CD4-positive, alpha-beta T cell treated with Interferon gamma for 1 hour (primary cell): ENCODE measurements around the gene LRRC8E.

Source experiments
- DNase-seq: peaks from one replicate; pipeline ENCODE4 v3.0.0-alpha.2; 2020

Gene LRRC8E

DNA sequence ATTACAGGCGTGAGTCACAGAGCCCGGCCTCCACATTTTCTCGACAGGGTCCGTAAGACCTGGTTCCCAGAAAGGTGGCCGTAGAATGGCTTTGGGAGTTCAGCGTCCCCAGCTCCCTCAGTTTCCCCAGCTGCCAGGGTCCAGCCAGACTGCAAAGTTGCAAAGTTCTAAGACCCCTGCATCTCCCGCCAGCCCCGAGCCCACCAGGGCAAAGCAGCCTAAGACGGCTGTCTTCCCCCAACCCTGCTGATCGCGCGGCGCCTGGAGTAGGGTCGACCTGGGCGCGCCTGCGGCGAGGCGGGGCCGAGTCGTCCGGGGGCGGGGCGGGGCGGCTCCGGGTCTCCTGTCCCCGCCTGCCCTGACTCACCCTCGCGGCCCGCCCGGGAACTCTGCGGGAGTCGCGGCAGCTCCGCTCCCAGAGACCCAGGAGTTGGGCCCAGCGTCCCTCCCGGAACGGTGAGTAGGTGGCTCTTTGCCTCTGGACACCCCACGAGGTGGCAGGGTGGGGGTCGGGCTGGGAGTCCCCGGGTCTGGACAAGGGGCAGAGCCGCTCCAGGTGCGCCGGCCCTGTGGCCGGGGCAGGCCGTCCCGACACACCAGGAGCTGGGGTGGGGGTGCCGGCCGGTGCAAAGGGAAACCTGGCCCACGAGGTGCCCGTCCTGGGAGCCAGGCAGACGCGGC is at the start of gene LRRC8E:
Gene LRRC8E (plus strand): TSS at position 366 of the 681 bp plus-strand sequence. CDS start 7,094 bp downstream, outside the sequence.
- DNase-seq: no peak

DNA sequence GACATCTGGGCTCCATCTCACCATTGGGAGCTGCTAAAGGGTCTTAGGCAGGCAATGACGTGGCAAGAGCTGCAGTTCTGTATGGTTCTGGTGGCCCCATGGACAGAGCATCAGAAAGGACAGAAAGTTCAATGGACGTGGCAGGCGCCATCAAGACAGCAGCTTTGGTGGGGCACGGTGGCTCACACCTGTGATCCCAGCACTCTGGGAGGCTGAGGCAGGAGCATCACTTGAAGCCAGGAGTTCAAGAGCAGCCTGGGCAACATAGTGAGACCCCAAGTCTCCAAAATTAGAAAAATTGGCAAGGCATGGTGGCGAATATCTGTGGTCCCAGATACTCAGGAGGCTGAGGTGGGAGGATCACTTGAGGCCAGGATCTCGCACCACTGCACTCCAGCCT is 48.8 kb upstream of the LRRC8E start:
- no peak for DNase-seq

DNA sequence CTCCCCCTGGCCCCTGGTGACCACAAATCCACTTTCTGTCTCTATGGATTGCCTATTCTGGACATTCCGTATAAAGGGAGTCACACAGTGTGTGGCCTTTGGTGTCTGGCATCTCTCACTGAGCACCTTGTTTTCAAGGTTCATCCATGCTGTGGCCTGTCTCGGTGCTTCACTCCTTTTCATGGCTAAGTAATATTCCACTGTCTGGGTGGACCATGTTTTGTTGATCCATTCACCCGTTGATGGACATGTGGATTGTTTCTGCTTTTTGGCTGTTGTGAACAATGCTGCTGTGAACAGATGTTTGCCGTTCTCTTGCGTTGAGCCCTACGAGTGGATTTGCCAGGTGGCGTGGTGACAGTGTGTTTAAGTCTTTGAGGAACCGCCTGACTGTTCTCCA is 47.7 kb upstream of the LRRC8E start:
- no peak for DNase-seq

DNA sequence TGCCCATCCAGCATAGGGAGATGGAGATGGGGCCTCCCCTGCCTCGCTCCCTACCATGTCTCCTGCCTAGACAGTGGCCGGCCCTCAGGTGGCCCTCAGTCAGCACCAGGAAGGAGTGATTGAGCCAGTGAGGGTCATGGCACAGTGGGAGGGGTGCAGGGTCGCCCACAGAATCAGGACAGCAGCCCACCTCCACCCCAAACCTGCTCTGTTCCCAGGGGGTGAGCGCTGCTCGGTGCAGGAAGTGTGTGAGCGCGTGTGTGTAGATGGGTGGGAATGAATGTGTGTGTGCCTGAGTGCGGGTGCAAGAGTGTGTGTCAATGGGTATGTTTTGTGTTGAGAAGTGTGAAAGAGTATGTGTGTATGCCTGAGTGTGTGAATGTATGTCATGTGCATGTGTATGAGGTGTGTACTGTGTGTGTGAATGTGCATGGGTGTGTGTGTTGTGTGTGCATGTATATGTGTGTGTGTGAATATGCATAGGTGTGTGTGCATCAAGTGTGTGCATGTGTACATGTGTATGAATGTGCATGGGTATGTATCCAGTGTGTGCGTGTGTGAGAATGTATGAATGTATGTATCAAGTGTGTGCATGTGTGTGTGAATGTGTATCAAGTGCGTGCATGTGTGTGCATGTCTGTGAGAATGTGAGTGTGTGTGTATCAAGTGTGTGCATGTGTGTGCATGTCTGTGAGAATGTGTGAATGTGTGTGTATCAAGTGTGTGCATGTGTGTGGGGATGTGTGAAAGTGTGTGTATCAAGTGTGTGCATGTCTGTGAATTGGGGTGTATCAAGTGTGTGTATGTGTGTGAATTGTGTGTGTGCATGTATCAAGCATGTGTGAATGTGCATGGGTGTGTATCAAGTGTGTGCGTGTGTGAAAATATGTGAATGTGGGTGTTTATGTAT is 46.3 kb upstream of the LRRC8E start:
- no peak for DNase-seq

DNA sequence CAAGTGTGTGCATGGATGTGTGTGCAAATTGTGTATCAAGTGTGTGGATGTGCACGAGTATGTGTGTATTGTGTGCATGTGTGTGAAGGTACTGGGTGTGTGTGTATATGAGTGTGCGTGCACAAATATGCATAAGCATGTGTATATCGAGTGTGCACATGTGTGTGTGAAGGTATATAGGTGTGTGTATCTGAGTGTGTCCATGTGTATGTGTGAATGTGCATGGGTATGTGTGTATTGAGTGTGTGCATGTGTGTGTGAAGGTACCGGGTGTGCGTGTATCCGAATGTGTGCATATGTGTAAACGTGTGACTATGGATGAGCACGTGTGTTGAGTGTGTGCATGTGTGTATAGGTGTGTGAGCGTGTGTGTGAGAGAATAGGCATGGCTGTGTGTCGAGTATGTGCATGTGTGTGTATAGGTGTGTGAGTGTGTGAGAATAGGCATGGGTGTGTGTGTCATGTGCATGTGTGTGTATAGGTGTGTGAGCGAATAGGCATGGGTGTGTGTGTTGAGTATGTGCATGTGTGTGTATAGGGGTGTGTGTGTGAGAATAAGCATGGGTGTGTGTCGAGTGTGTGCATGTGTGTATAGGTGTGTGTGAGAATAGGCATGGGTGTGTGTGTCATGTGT is 45.5 kb upstream of the LRRC8E start:
- DNase-seq: no peak

DNA sequence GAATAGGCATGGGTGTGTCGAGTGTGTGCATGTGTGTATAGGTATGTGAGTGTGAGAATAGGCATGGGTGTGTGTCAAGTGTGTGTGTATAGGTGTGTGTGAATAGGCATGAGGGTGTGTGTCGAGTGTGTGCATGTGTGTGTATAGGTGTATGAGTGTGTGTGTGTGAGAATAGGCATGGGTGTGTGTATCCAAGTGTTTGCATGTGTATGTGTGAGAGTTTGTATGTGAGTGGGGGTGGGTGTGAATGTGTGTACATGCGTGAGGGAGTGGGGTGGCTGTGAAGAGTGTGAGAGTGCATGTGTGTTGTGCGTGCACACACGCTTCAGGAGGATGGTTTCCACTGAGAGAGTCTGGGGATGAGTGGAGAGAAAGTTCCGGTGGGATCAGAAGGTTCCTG is 44.8 kb upstream of the LRRC8E start:
- no peak for DNase-seq

DNA sequence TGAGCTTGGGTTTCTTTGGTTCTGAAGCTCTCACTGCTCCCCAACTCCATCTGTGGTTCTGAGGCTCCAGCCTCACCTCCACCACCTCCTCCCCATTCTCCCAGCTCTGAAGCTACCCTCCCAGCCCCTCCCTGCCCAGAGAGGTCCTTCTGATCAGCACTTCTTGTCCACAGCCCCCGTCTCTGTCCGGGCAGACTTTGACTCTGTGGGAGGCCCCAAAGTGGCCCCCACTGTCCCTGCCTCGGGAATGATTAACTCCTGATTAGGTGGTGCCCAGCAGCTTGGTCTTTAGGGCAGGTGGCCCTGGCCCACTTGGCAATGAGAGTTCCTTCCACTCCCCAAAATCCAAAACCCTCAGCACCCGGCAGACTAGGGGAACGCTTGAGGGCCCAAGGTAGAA is 43.9 kb upstream of the LRRC8E start:
- no peak for DNase-seq

DNA sequence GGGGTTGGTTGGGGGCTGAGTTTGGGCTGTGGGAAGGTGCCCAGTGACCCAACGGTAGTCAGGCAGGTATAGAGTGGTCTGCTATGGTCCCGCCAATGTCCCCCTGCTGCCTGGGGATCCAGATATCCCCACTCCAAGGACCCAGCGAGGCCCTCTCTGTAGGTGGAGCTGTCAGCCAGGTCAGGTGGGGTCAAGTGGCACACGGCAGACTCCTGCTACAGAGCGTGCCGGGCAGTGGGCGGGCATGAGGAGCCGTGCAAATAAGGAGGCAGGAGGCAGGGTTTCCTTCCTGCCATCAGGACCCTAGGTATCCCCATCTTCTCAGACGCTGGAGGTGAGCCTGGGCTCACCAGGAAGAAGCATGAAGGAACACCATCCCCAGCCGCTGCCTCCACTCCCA is 43.4 kb upstream of the LRRC8E start:
- DNase-seq: no peak

DNA sequence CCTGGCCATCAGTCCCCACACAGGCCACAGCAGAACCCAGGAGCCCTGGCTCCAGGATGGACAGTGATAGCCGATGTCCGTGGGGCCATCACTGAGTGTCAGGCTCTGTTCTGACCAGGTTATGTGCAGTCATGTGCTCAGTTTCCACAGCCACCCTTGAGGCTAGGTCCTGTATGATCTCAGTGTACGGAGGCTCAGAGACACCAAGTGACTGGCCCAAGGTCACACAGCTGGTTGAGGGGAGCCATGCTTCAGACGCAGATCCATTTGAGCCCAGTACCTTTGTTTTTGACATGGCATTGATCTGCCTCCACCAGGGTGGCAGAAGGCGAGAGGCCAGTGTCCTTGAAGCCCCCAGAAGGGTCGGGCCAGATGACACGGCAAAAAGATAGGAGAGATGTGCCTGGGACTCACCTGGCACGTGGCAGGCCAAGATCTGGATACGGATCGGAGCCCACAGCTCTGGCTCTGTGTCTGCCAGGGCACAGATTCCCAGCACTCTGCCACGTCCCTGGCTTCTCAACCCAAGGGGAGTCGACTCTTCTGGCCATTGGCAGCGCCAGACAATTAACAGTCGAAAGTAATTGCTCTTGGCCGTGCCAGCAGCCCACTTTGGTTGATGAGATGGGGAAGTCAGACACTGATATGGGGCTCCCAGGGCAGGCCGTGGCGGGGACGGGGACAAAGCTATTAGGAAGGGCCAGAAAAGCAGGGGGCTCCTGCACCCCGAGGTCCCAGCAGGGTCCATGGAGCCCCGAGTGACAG is 42.7 kb upstream of the LRRC8E start:
- no peak for DNase-seq

DNA sequence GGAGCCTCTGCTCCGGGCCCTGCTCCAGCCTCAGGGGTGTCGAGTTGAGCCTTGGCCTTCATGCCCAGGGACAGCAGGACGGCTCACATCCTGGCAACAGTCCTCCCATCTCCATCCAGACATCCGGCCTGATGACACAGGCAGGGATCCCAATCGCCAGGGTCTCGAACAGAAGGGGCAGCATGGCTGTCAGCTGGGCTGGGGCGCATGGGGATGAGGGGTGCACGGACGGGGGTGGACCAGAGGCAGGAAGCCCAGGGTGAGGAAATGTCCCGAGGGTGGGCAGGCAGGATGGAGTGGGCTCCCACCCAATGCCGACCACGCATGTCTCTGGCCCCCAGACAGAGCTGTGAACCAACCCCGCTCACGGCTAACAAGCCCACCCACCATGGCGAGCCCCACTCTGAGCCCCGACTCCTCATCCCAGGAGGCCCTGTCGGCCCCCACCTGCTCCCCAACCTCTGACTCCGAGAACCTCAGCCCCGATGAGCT is 42.1 kb upstream of the LRRC8E start:
- no peak for DNase-seq

DNA sequence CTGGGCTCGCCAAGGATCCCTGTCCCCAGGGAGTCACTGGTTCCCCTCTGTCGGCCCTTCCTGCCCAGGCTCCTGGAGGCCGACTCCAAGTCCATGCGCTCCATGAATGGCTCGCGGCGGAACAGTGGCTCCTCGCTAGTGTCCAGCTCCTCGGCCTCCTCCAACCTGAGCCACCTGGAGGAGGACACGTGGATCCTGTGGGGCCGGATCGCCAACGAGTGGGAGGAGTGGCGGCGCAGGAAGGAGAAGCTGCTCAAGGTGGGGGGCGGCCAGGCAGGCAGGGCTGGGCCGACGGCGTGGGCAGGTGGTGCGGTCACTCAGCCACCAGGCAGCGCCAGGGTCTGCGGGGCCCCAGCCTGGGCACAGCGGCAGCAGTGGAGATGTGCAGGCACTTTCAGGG is 40.6 kb upstream of the LRRC8E start:
- no peak for DNase-seq

DNA sequence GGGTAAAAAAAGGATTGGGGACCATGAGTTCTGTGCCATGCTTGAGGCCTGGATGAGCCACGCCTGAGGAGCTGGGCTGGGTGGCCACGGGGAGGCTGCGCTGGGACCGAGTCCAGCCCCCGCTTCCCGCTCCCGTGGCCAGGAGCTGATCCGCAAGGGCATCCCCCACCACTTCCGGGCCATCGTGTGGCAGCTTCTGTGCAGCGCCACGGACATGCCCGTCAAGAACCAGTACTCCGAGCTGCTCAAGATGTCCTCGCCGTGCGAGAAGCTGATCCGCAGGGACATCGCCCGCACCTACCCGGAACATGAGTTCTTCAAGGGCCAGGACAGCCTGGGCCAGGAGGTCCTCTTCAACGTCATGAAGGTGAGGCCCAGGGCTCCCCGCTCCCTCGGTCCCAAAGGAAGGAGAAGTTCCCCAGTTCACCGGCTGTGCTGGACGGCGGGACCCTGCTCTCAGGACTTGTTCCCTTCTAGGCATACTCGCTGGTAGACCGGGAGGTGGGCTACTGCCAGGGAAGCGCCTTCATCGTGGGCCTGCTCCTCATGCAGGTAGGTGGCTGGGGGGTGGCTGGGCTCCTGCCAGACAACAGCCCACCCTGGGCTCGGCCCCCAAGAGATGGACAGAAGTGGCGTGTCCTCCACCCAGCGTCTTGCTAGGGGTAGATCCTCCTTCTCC is 39.4 kb upstream of the LRRC8E start:
- no peak for DNase-seq

DNA sequence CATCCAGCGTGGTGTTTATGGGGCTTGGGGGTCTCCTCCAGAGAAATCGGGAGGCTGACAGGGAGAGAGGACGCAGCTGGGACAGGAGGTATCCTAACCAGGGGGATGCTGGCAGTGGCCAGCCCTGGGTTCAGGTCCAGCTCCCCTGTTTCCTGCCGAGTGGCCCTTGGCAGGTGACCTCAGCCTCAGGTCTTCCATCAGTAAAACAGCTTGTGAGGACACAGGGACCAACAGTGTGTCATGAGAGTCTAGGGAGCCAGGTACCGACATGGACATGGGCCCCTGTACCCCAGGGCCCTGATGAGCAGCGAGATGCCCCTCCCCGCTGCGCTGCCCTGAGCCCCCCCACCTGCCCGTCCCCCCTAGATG is 38.7 kb upstream of the LRRC8E start:
- no peak for DNase-seq

DNA sequence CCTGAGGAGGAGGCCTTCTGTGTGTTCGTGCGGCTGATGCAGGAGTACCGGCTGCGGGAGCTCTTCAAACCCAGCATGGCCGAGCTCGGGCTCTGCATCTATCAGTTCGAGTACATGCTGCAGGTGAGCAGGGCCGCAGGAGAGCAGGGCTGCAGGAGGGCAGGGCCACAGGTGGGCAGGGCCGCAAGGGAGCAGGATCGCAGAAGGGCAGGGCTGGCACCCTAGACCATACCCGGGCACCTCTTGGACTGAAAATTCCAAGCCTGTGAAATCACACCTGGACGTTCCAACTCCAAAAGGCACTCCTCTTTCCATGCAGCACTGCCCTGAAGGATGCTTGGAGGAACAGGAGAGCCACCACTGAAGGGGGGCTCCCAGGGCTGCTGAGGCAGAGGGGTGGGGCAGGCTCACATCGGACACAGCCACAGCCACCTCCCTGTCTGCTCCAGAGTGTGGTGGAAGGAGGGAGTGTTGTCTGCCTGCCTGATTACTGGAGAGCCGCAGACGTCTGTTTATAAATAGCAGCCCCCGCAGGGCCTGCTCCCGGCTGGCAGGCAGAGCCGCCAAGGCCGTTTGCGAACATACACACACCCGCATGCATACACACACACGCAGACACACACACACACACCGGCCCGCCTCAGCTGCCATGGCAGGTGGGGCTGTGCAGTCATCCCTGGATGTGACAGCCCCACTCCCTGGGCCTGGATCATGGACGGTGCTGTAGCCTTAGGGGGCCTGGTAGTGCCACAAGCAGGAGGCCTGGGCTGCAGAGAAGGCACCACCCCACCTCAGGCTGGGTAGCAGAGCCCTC is 38.1 kb upstream of the LRRC8E start:
- DNase-seq: no peak

DNA sequence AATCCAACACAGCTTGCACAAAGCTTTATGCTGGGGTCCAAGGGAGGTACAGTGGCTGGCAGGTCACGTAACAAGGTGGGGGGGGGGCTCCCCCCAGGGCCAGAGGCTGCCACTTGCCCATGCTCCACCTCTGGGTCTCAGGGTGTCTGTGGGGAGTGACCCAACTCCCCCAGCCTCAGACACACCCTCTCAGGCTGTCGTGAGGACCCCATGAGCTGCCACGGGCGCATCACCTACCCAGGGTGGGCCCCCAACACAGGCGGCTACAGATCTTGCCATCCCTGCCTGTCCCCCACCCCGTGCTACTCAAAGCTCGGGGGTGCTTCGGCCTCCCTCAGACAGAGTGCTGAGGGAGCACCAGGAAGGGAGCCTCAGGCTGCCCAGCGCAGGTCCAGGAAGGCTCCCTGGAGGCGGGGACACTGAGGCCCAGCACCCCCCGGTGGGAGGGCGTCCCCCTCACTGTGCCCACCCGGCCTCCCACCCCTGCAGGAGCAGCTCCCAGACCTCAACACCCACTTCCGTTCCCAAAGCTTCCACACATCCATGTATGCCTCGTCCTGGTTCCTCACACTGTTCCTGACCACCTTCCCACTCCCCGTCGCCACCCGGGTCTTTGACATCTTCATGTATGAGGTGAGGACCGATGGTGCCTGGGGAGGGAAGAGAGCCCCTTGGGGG is 37.2 kb upstream of the LRRC8E start:
- no peak for DNase-seq

DNA sequence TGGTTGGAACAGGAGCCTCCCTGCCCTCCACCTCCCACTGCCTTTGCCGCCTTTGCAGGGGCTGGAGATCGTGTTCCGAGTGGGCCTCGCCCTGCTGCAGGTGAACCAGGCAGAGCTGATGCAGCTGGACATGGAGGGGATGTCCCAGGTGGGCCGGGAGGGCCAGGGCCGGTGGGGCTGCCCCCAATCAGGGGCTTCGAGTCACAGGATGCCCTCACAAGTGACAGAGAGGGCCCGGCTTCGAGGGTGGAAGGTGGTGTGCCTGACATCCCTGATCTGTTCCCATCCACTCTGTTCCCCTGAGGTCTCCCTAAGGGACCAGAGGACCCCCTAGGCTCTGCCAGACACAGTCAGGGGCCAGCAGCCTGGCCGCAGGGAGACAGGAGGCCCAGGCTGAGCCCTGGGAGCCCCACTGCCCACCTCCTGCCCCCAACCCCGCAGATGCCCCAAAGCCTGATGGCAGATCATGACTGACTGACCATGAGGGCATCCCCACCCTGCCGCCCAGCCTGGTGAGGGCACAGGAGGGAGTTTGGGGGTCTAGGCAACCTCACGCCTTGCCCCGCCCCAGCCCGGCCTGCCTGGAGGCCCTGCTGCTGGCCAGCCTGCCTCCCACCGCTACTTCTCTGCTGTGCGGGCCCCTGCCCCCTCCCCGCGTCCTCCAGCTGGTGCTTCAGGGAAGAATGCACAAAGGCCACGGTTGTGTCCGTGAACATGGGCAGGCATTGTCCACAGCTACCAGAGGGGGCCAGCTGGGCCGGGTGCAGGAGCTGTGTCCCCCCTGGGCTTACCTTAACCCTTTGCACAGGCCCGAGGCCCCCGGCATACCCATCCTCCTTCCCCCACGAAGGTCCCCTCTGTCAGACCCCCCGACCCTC is 36.4 kb upstream of the LRRC8E start:
- no peak for DNase-seq

DNA sequence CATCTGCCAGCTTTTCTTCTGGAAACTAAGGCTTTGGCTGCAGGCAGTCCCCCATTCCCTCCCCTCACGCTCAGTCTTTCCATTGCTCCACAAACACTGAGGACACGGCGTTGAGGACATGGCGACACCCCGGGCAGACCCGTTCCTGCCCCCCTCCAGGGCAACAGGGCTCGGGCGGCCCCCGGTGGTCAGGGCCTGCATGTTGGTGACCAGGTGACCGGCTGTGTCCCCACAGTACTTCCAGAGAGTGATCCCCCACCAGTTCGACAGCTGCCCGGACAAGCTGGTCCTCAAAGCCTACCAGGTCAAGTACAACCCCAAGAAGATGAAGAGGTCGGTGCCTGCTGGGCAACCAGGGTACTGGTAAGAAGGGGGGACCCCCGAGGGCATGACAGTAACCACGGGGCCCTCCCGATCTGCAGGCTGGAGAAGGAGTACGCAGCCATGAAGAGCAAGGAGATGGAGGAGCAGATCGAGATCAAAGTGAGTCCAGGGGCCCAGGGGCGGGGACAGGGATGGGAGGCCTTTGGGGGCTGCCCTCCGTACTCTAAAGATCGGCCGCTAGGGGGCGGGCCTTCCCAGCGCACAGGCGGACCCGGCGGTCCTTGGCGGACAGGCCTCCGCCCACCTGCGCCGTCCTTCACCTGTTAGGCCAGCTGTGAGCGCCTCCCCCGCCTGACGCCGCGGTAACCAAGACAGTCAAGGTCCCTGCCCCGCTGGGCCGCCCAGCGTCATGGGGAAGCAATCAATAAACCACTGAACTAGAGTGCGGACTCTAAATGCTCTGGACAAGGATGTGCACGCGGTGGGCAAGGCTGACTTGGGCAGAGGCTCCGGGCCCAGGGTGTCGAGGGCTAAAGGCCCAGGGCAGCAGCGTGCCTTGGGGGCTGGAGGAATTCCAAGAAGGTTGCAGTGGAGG is 35.2 kb upstream of the LRRC8E start:
- DNase-seq: peak; percentile 67

DNA sequence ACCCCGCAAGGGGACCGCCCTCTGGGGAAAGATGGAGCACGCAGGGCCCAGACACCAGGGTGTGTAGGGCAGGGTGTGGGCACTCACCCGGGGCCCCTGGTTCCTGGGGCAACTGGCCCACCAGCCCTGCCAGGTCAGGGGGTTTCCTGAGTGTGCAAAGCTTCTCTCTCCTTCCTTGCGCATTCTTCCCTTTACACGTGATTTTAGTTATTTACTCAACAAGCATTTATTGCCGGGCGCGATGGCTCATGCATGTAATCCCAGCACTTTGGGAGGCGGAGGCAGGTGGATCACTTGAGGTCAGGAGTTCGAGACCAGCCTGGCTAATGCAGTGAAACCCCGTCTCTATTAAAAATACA is 34.6 kb upstream of the LRRC8E start:
- DNase-seq: no peak
